GM06990 (cell line): ENCODE measurements around the gene TEN1.
"Not testable (repeated sequence)": the region's sequence is repeated elsewhere in the genome, so short reads cannot be mapped to it uniquely, and the experiment has no call there.

Experiments
- DNase-seq: peaks from one replicate; pipeline ENCODE4 v3.0.0-alpha.2; 2011; ENCODE audit not compliant: insufficient read length; ENCODE audit errors: extremely low read depth
- H3K27me3 ChIP-seq: replicated peaks from 2 replicates; pipeline ENCODE4 v1.6.0; 2011; ENCODE audit warnings: low read length; ENCODE audit not compliant: control insufficient read depth, insufficient read depth
- H3K36me3 ChIP-seq: 2 replicates; pipeline ENCODE4 v1.5.1; 2011; ENCODE audit warnings: low read length; ENCODE audit not compliant: control insufficient read depth, insufficient read depth
- H3K4me3 ChIP-seq: replicated peaks from 2 replicates; pipeline ENCODE4 v1.5.1; 2011; ENCODE audit warnings: low read depth, mild to moderate bottlenecking, control low read depth, low read length
- TF ChIP-seq, protein P1 (sequence below): IDR thresholded peaks from 2 replicates; pipeline ENCODE4 v1.5.1; 2011; ENCODE audit warnings: low read length, control low read depth, mild to moderate bottlenecking, inconsistent platforms; ENCODE audit not compliant: insufficient read depth, poor library complexity, severe bottlenecking

TEN1 gene

GRCh38 chr17:75970011-75970523 is 9.0 kb upstream of the TEN1 start:
- no peak for DNase-seq
- Histone ChIP-seq H3K27me3 (no peaks in the 10 kb centered on the region), H3K4me3 (no peak overlapping the region), H3K36me3 (no peaks in the 10 kb centered on the region; the same call in 1 of the 2 replicates)
- TF ChIP-seq, protein P1, sequence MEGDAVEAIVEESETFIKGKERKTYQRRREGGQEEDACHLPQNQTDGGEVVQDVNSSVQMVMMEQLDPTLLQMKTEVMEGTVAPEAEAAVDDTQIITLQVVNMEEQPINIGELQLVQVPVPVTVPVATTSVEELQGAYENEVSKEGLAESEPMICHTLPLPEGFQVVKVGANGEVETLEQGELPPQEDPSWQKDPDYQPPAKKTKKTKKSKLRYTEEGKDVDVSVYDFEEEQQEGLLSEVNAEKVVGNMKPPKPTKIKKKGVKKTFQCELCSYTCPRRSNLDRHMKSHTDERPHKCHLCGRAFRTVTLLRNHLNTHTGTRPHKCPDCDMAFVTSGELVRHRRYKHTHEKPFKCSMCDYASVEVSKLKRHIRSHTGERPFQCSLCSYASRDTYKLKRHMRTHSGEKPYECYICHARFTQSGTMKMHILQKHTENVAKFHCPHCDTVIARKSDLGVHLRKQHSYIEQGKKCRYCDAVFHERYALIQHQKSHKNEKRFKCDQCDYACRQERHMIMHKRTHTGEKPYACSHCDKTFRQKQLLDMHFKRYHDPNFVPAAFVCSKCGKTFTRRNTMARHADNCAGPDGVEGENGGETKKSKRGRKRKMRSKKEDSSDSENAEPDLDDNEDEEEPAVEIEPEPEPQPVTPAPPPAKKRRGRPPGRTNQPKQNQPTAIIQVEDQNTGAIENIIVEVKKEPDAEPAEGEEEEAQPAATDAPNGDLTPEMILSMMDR = no peak

GRCh38 chr17:75970626-75971025 is 8.4 kb upstream of the TEN1 start:
- DNase-seq = no peak

GRCh38 chr17:75975187-75975586 is 3.9 kb upstream of the TEN1 start:
- not testable (repeated sequence) for DNase-seq, H3K27me3 ChIP-seq, H3K36me3 ChIP-seq, H3K4me3 ChIP-seq

More at GRCh38 chr17:75970626-75971025, 8.4 kb upstream of the TEN1 start:
- H3K36me3 ChIP-seq = no peaks in the 10 kb centered on the region; the same call in 1 of the 2 replicates
- no peak overlapping the region for H3K4me3 ChIP-seq
- TF ChIP-seq, protein P1 = no peak
- H3K27me3 ChIP-seq = no peaks in the 10 kb centered on the region

GRCh38 chr17:75975757-75976174 is 3.3 kb upstream of the TEN1 start:
- no peaks in the 10 kb centered on the region for H3K27me3 ChIP-seq
- H3K4me3 ChIP-seq = no peak overlapping the region
- no peak for DNase-seq
- TF ChIP-seq, protein P1 = no peak
- no peaks in the 10 kb centered on the region; the same call in 1 of the 2 replicates for H3K36me3 ChIP-seq

GRCh38 chr17:75976175-75976848 is 2.7 kb upstream of the TEN1 start:
- TF ChIP-seq, protein P1 = no peak
- no peak for DNase-seq
- Histone ChIP-seq H3K36me3 (no peaks in the 10 kb centered on the region; the same call in 1 of the 2 replicates), H3K4me3 (no peak overlapping the region), H3K27me3 (no peaks in the 10 kb centered on the region)

- DNase-seq = no peak
- no peaks in the 10 kb centered on the region for H3K27me3 ChIP-seq
- peak overlapping the region; percentile 70 for H3K4me3 ChIP-seq
- TF ChIP-seq, protein P1 = no peak
- no peaks in the 10 kb centered on the region for H3K36me3 ChIP-seq
Measured at GRCh38 chr17:75979705-75980187, 706 bp downstream of the TEN1 start.
